ENCODE data around the gene TRIM67.

The TRIM67 gene

DNA sequence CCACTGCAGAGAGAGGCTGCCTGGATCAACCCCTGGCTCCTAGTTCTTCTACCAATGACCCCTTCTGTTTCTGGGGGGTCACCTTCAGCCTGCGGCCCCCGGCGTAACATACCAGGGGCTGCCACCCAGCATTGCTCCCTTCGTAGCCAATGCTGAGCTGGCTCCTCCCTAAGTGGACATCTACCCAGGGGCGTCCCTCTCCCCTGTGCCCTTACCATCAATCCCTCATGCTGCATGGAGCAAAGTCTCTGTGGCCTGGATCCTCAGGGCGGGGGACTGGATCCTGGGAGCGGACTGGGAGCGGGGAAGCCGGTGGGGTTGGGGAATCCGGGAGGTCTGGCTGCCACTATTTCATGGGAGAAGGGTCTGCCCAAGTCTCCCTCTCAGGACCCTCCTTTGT, 28.6 kb downstream of the TRIM67 start:
- TF ChIP-seq, protein P1, sequence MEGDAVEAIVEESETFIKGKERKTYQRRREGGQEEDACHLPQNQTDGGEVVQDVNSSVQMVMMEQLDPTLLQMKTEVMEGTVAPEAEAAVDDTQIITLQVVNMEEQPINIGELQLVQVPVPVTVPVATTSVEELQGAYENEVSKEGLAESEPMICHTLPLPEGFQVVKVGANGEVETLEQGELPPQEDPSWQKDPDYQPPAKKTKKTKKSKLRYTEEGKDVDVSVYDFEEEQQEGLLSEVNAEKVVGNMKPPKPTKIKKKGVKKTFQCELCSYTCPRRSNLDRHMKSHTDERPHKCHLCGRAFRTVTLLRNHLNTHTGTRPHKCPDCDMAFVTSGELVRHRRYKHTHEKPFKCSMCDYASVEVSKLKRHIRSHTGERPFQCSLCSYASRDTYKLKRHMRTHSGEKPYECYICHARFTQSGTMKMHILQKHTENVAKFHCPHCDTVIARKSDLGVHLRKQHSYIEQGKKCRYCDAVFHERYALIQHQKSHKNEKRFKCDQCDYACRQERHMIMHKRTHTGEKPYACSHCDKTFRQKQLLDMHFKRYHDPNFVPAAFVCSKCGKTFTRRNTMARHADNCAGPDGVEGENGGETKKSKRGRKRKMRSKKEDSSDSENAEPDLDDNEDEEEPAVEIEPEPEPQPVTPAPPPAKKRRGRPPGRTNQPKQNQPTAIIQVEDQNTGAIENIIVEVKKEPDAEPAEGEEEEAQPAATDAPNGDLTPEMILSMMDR (IDR thresholded peaks at IDR 0.05; ENCODE audit: insufficient read depth, low read length, missing control alignments): no peak
- DNase-seq (ENCODE audit: low read depth, low spot score): no peak
- no peak overlapping the region for H3K4me3 ChIP-seq (ENCODE audit: low read depth, low read length)
- ChIA-PET POLR2A (no interaction called here), CTCF (no interaction called here)

DNA sequence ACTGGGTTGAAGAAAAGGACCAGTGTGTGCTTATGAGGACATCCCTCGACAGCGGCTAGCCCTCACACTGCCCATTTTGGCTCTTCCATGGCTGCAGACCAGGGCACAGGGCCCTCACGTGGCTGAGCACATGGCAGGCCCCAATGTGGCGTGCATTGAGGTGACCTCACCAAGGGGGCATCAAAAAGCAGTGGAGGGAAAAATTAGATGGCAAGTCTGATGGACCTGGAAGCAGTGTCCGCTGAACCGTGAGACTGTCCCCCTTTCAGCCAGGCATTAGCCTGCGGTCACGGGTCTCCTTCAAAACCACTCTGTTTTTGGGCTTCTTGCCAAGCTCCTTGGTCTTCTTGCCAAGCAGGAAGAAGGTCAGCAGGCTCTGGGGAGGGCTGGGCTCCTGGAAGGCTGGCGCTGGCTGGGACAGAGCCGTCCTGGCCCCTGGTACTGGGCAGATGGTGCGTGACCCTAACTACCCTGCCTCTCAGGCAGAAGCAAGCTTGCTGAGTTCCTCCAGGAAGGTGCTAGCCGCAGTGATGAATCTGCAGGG, 30.8 kb downstream of the TRIM67 start:
- no peak overlapping the region for H3K4me3 ChIP-seq (ENCODE audit: low read depth, low read length)
- TF ChIP-seq, protein P1 (IDR thresholded peaks at IDR 0.05; ENCODE audit: insufficient read depth, low read length, missing control alignments): no peak
- CTCF ChIA-PET: interaction anchor here (1.2 kb wide), 1 partner anchor 15 kb away, joined by 3 read pairs; no protein-coding TSS in a partner anchor
- DNase-seq (ENCODE audit: low read depth, low spot score): no peak
- POLR2A ChIA-PET: no interaction called here

DNA sequence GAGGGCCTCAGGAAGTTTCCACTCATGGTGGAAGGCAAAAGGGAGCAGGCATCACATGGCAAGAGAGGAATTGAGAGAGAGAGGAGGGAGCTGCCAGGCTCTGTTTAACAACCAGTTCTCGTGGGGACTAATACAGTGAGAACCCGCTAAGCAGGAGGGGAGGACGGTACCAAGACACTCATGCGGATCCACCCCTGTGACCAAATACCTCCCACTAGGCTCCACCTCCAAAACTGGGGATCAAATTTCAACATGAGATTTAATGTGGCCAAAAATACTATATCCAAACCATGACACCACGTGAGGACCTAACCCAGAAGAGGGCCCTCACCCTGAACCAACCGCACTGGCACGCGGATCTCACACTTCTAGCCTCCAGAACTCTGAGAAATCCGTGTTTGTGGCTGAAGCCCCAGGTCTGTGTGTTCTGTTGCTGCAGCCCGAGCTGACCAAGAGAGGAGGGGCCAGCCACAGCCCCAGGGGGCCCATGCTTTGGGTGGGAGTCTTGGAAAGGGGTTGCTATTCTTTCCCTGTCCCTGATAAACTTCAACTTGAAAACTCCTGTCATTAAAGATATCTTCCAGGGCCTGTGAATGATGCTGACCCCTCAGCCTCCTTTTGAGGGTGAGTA, 32.0 kb downstream of the TRIM67 start:
- ChIA-PET POLR2A (no interaction called here), CTCF (interaction anchor here (1.7 kb wide), 1 partner anchor 17 kb away, joined by 6 read pairs; no protein-coding TSS in a partner anchor)
- H3K4me3 ChIP-seq (ENCODE audit: low read depth, low read length): no peak overlapping the region
- no peak for DNase-seq (ENCODE audit: low read depth, low spot score)
- TF ChIP-seq, protein P1 (IDR thresholded peaks at IDR 0.05; ENCODE audit: insufficient read depth, low read length, missing control alignments): no peak

DNA sequence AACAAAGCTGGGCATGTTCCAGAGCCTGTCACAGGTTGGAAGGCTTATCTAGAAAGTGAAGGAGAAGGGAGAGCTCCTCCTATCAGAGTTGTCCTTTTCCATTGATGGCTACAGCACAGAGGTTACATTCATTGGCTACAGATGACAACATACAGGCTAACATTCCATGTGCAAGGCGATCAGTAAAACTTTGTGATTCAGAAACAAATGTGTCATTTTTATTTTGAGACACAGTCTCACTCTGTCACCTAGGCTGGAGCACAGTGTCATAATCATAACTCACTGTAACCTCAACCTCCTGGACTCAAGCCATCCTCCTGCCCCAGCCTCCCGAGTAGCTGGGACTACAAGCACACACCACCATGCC, 32.6 kb downstream of the TRIM67 start:
- ChIA-PET POLR2A (no interaction called here), CTCF (interaction anchor here (1.7 kb wide), 1 partner anchor 17 kb away, joined by 6 read pairs; no protein-coding TSS in a partner anchor)
- H3K4me3 ChIP-seq (ENCODE audit: low read depth, low read length): no peak overlapping the region
- DNase-seq (ENCODE audit: low read depth, low spot score): no peak
- TF ChIP-seq, protein P1 (IDR thresholded peaks at IDR 0.05; ENCODE audit: insufficient read depth, low read length, missing control alignments): no peak

DNA sequence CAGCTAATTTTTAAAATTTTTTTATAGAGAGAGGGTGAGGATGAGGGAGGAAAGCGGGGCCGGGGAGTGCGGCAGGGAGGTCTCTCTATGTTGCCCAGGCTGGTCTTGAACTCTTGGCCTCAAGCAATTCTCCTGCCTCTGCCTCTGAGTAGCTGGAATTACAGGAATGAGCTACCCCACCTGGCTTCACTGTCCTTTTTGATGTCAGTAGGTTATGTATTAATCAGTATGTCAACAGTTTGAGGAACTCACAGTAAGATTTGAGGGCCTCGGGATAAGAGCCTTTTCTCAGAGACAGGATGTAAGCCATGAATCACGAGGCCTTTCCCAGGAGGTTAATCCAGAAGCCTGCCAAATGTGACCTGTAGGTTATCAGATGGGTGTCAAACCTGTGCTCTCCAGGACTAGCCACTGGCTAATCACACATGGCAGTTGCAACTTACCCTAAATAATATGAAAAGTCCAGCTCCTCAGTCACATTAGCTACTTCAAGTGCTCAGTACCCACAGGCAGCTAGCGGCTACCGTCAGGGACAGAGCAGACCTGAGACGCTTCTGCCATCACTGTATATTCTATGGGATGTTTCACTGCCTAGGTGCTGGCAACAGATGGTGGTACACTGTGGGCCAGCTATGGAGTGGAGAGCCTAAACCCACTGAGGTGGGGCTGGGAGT, 33.1 kb downstream of the TRIM67 start:
- POLR2A ChIA-PET: no interaction called here
- DNase-seq (ENCODE audit: low read depth, low spot score): no peak
- H3K4me3 ChIP-seq (ENCODE audit: low read depth, low read length): no peak overlapping the region
- TF ChIP-seq, protein P1 (IDR thresholded peaks at IDR 0.05; ENCODE audit: insufficient read depth, low read length, missing control alignments): no peak
- CTCF ChIA-PET: interaction anchor here (1.7 kb wide), 1 partner anchor 16 kb away, joined by 6 read pairs; no protein-coding TSS in a partner anchor

DNA sequence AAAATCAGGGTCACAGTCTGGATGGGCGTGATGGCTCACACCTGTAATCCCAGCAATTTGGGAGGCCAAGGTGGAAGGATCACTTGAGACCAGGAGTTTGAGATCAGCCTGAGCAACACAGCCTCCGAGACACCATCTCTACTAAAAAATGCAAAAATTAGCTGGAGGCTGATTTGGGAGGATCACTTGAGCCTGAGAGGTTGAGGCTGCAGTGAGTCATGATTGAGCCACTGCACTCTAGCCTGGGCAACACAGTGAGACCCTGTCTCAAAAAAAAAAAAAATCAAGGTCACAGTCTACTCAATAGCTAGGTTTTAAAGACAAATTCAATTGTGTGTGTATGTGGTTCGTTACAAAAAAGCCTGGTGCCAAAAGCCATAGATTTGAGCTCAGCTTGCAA, 34.4 kb downstream of the TRIM67 start:
- no peak overlapping the region for H3K4me3 ChIP-seq (ENCODE audit: low read depth, low read length)
- ChIA-PET POLR2A (no interaction called here), CTCF (interaction anchor here (0.6 to 1.4 kb wide), 2 partner anchors 14 to 432 kb away, joined by 4 to 6 read pairs; no protein-coding TSS in a partner anchor)
- TF ChIP-seq, protein P1 (IDR thresholded peaks at IDR 0.05; ENCODE audit: insufficient read depth, low read length, missing control alignments): no peak
- DNase-seq (ENCODE audit: low read depth, low spot score): no peak

Measured in AG04449 (cell line).